HG03045 (cell line): ENCODE measurements around the gene PTPRD.

Experiments
- ATAC-seq: cut with Tn5 transposase; IDR thresholded peaks from one replicate; pipeline ENCODE4 v1.9.1; 2021; ENCODE audit warnings: mild to moderate bottlenecking, moderate library complexity; ENCODE audit not compliant: unreplicated experiment

PTPRD gene

GRCh38 chr9:8890695-8891094 is 1722.1 kb downstream of the PTPRD start:
- ATAC-seq = no peak

- no peak for ATAC-seq
These were observed 1723.7 kb downstream of the PTPRD start for GRCh38 chr9:8889100-8889499.

GRCh38 chr9:8888591-8888990 is 1724.2 kb downstream of the PTPRD start:
- ATAC-seq = no peak

GRCh38 chr9:8887369-8887768 is 1725.4 kb downstream of the PTPRD start:
- ATAC-seq = no peak

- no peak for ATAC-seq
These were observed 1729.5 kb downstream of the PTPRD start for GRCh38 chr9:8883321-8883720.

- no peak for ATAC-seq
These were observed 1732.7 kb downstream of the PTPRD start for GRCh38 chr9:8880060-8880459.

GRCh38 chr9:8879284-8879683 is 1733.5 kb downstream of the PTPRD start:
- ATAC-seq = no peak

GRCh38 chr9:8877753-8878494 is 1734.9 kb downstream of the PTPRD start:
- no peak for ATAC-seq

- ATAC-seq = no peak
These were observed 1736.5 kb downstream of the PTPRD start for GRCh38 chr9:8876303-8876702.

- no peak for ATAC-seq
These were observed 1738.3 kb downstream of the PTPRD start for GRCh38 chr9:8874482-8874881.

GRCh38 chr9:8872802-8873201 is 1740.0 kb downstream of the PTPRD start:
- no peak for ATAC-seq

GRCh38 chr9:8871796-8872445 is 1740.9 kb downstream of the PTPRD start:
- no peak for ATAC-seq

- ATAC-seq = no peak
These were observed 1741.4 kb downstream of the PTPRD start for GRCh38 chr9:8871396-8871795.

- no peak for ATAC-seq
These were observed 1743.0 kb downstream of the PTPRD start for GRCh38 chr9:8869812-8870211.

- ATAC-seq = no peak
These were observed 1744.2 kb downstream of the PTPRD start for GRCh38 chr9:8868632-8869031.

GRCh38 chr9:8867148-8867547 is 1745.7 kb downstream of the PTPRD start:
- ATAC-seq = no peak

GRCh38 chr9:8864545-8864896 is 1748.3 kb downstream of the PTPRD start:
- ATAC-seq = no peak

GRCh38 chr9:8863886-8864544 is 1748.8 kb downstream of the PTPRD start:
- ATAC-seq = no peak

GRCh38 chr9:8863069-8863468 is 1749.7 kb downstream of the PTPRD start:
- ATAC-seq = no peak

- ATAC-seq = no peak
These were observed 1751.9 kb downstream of the PTPRD start for GRCh38 chr9:8860925-8861324.

GRCh38 chr9:8860086-8860485 is 1752.7 kb downstream of the PTPRD start:
- no peak for ATAC-seq

GRCh38 chr9:8859416-8859815 is 1753.4 kb downstream of the PTPRD start:
- no peak for ATAC-seq
